Left kidney (tissue), 1 donor: ENCODE data around the gene HBB. TPM values are rescaled to one million over a fixed set of nuclear protein-coding genes. Genes with fewer than 3 reads are reported as not detected.

Experiments used
- polyA plus RNA-seq: library from polyadenylated mRNA; unstranded; fragments of 120-200 nt; gene quantifications from one replicate; pipeline ENCODE4 v1.2.1, GENCODE V29; 2013; ENCODE audit not compliant: insufficient read length

Gene HBB
- polyA plus RNA-seq, 1 donor = 98.9 TPM

Other genes starting within 250 kb of the HBB start
- 0.12 TPM for gene OR51L1, start 232.2 kb downstream of the HBB start, polyA plus RNA-seq
- not detected for gene OR52J3, start 180.5 kb downstream of the HBB start, polyA plus RNA-seq
- not detected for gene OR52E2, start 167.4 kb downstream of the HBB start, polyA plus RNA-seq
- not detected for gene OR52E1, start 157.5 kb downstream of the HBB start, polyA plus RNA-seq
- not detected for gene OR52A5, start 88.7 kb downstream of the HBB start, polyA plus RNA-seq
- gene OR52A1, start 72.3 kb downstream of the HBB start, polyA plus RNA-seq = 0.02 TPM
- gene OR51V1, start 26.4 kb downstream of the HBB start, polyA plus RNA-seq = not detected
- 0.38 TPM for gene HBD, start 7.4 kb upstream of the HBB start, polyA plus RNA-seq
- gene HBG1, start 22.8 kb upstream of the HBB start, polyA plus RNA-seq = 313 TPM
- 1,458 TPM for gene HBG2, start 27.7 kb upstream of the HBB start, polyA plus RNA-seq
- gene HBE1, start 42.9 kb upstream of the HBB start, polyA plus RNA-seq = 10.4 TPM
- 0.35 TPM for gene OR51B4, start 74.9 kb upstream of the HBB start, polyA plus RNA-seq
- not detected for gene OR51B2, start 97.2 kb upstream of the HBB start, polyA plus RNA-seq
- 0.20 TPM for gene OR51B5, start 116.5 kb upstream of the HBB start, polyA plus RNA-seq
- not detected for gene OR51B6, start 124.4 kb upstream of the HBB start, polyA plus RNA-seq
- 0.15 TPM for gene OR51M1, start 156.7 kb upstream of the HBB start, polyA plus RNA-seq
- gene OR51Q1, start 195.0 kb upstream of the HBB start, polyA plus RNA-seq = not detected
- not detected for gene OR51I1, start 214.4 kb upstream of the HBB start, polyA plus RNA-seq
- not detected for gene OR51I2, start 222.3 kb upstream of the HBB start, polyA plus RNA-seq